C4-2B (cell line): Measurements from ENCODE around the gene PHETA1.

Experiments
- CTCF ChIP-seq: fragments of 450-650 bp; conservative IDR thresholded peaks from 2 replicates; pipeline ENCODE4 v1.5.1; 2017; ENCODE audit warnings: mild to moderate bottlenecking
- ZFX ChIP-seq: fragments of 450-650 bp; IDR thresholded peaks from 2 replicates; pipeline ENCODE4 v1.6.1; 2017

GRCh38 chr12:111360325-111360930, 8.5 kb downstream of the PHETA1 start:
- TF ChIP-seq CTCF: no peak
- TF ChIP-seq ZFX: no peak
